K562 (cell line): Measurements from ENCODE around the gene GAB2. TPM values are rescaled to one million over a fixed set of nuclear protein-coding genes. Genes with fewer than 3 reads are reported as not detected.

Source experiments
- AFF4 ChIP-seq: sonication (generic); formaldehyde crosslinking; IDR thresholded peaks from 2 replicates; pipeline ENCODE4 v1.8.0; 2023; ENCODE audit warnings: mild to moderate bottlenecking, missing genetic modification reagents
- ARID1B ChIP-seq: fragments of 450-650 bp; IDR thresholded peaks from 2 replicates; pipeline ENCODE4 v1.6.1; 2016; ENCODE audit warnings: antibody characterized with exemption, mild to moderate bottlenecking, inconsistent platforms
- CTBP1 ChIP-seq: fragments of 450-650 bp; IDR thresholded peaks from 2 replicates; pipeline ENCODE4 v1.6.1; 2016; ENCODE audit warnings: borderline replicate concordance
- ELF2 ChIP-seq: fragments of 250-450 bp; sonication (Bioruptor Pico); IDR thresholded peaks from 2 replicates; pipeline ENCODE4 v1.5.0; 2021; ENCODE audit warnings: mild to moderate bottlenecking
- MGA ChIP-seq: fragments of 450-650 bp; IDR thresholded peaks from 2 replicates; pipeline ENCODE4 v1.6.1; 2016; ENCODE audit warnings: mild to moderate bottlenecking, moderate library complexity
- PURB ChIP-seq: sonication (generic); formaldehyde crosslinking; IDR thresholded peaks from 2 replicates; pipeline ENCODE4 v1.9.0; 2021; ENCODE audit warnings: low read depth, mild to moderate bottlenecking, missing genetic modification reagents
- SAP30 ChIP-seq: fragments of 200-600 bp; sonication (generic); IDR thresholded peaks from 2 replicates; pipeline ENCODE4 v1.6.1; 2012; ENCODE audit warnings: borderline replicate concordance, low read depth, mild to moderate bottlenecking, moderate library complexity, low read length, control low read depth, inconsistent platforms; ENCODE audit not compliant: insufficient read depth, poor library complexity, severe bottlenecking
- SREBF2 ChIP-seq: sonication (generic); formaldehyde crosslinking; IDR thresholded peaks from 2 replicates; pipeline ENCODE4 v1.4.0; 2020; ENCODE audit warnings: mild to moderate bottlenecking, missing genetic modification reagents
- ZFP1 ChIP-seq: fragments of 450-650 bp; formaldehyde crosslinking; IDR thresholded peaks from 2 replicates; pipeline ENCODE4 v1.4.0; 2020; ENCODE audit warnings: mild to moderate bottlenecking, mixed read lengths
- ZSCAN29 ChIP-seq: fragments of 450-650 bp; IDR thresholded peaks from 2 replicates; pipeline ENCODE4 v1.6.1; 2017
- polyA plus RNA-seq, 8 experiments: library from polyadenylated mRNA; depleted of rRNA in 4 of 8; stranded (reverse) in 5 of 8; unstranded in 3 of 8; fragments of >200 nt; fragmentation: Nextera tagmentation in 2 of 8; fragmentation: Illumina TruSeq in 1 of 8; extraction: Ambion mirVana in 2 of 8; extraction: Trizol in 1 of 8; gene quantifications; 2 replicates each; pipeline versions ENCODE4 v1.2.1 to v1.2.3, GENCODE V29; 2011 to 2014; ENCODE audit warnings: inconsistent platforms in 1 of 8, missing spikeins in 1 of 8
- total RNA-seq, 7 experiments: library from RNA; depleted of rRNA in 6 of 7; stranded (reverse); fragments of >200 nt in 6 of 7; fragmentation: Illumina TruSeq in 2 of 7; extraction: Trizol in 2 of 7; gene quantifications; 2 replicates each; pipeline versions ENCODE4 v1.2.1 to v1.2.3, GENCODE V29; 2011 to 2021; ENCODE audit warnings: low replicate concordance in 1 of 7

GAB2 gene
- total and polyA plus RNA-seq, 9 of the 15 experiments (the other 6 are each of a cell fraction or from before 2014, with no cell fraction given) = 2.3 to 35.2 (median 16.1) TPM

GRCh38 chr11:78290293-78291176 lies 127.1 kb downstream of the GAB2 start (continued):
- peak; percentile 89 for TF ChIP-seq ARID1B
- no peak; the same call in 1 of the 2 replicates for TF ChIP-seq AFF4
- TF ChIP-seq SREBF2 = no peak
- no peak for TF ChIP-seq ZSCAN29
- no peak for TF ChIP-seq SAP30
- TF ChIP-seq MGA = peak; percentile 63
- peak; percentile 96 for TF ChIP-seq CTBP1
- no peak for TF ChIP-seq PURB
- TF ChIP-seq ZFP1 = peak; percentile 5; the same call in 1 of the 2 replicates
- no peak; the same call in 1 of the 2 replicates for TF ChIP-seq ELF2 (CRISPR knock-in tag)
